Measurements from ENCODE around the gene RNF34. TPM values are rescaled to one million over a fixed set of nuclear protein-coding genes. Genes with fewer than 3 reads are reported as not detected.

The RNF34 gene
- total and polyA plus RNA-seq, 2 of the 13 experiments (the other 11 are each of a cell fraction or from before 2014, with no cell fraction given): 36.8 to 53.2 TPM

- Histone ChIP-seq H4K20me1 (ENCODE audit: insufficient read depth, low read length) (no peaks in the 10 kb centered on the region; the same call in 1 of the 2 replicates), H3K27ac (ENCODE audit: extremely low read length, insufficient read depth, low read length) (no peak overlapping the region), H2AFZ (ENCODE audit: low read length) (no peak overlapping the region), H3K9ac (ENCODE audit: insufficient read depth, low read depth, low read length) (no peak overlapping the region), H3K79me2 (ENCODE audit: insufficient read depth, low read length) (peaks cover 24% of the 10 kb centered on the region), H3K36me3 (replicated peaks in 1 of 2; ENCODE audit: control insufficient read depth in 1 of 2, insufficient read depth in 2 of 2, low read length in 2 of 2) (no peaks in the 10 kb centered on the region; a peak in 1 of 5 replicates), H3K27me3 (ENCODE audit: control insufficient read depth in 1 of 2, insufficient read depth in 2 of 2, low read length in 2 of 2) (no peaks in the 10 kb centered on the region; a peak in 1 of 5 replicates), H3K4me1 (ENCODE audit: insufficient read depth, low read length) (peaks cover 26% of the 10 kb centered on the region), H3K9me3 (ENCODE audit: low read length) (no peaks in the 10 kb centered on the region), H3K4me3 (replicated peaks in 1 of 3; ENCODE audit: insufficient read depth in 1 of 3, low read depth in 2 of 3, low read length in 3 of 3) (no peak overlapping the region), H3K4me2 (ENCODE audit: low read depth, low read length) (no peak overlapping the region)
- BruUV-seq (replicated peaks): no TSS peak
- no peak for TF ChIP-seq SNAI1 (CRISPR knock-in tag; IDR thresholded peaks at IDR 0.05; ENCODE audit: borderline replicate concordance)
- no peak for TF ChIP-seq TEF (CRISPR knock-in tag; IDR thresholded peaks at IDR 0.05)
- TF ChIP-seq ZNF142 (CRISPR knock-in tag; IDR thresholded peaks at IDR 0.05): no peak
- POLR2A ChIA-PET: no interaction called here
- in situ Hi-C loops (cut with HindIII; ENCODE audit: extremely low pct_ligation_motif_present, low pct_unique_long_range_greater_than_20kb) (no loop called here), intact Hi-C loops (cut with micrococcal nuclease; ENCODE audit: unreplicated experiment) (no loop called here)
- no peak for DNase-seq (ENCODE audit: low spot score)
- CTCF ChIA-PET (ENCODE audit: low intra/inter-chr PET ratio, low total read pairs): no interaction called here
- ATAC-seq: no peak
- WGBS (ENCODE audit: low lambda C conversion rate): 93% methylated on average over 14 of the region's 14 CpGs
- FAIRE-seq: no peak
Observed at GRCh38 chr12:121397521-121397920, 2.4 kb upstream of the RNF34 start.
